ENCODE measurements around the gene VPS16.
"Not testable (repeated sequence)": the region's sequence is repeated elsewhere in the genome, so short reads cannot be mapped to it uniquely, and the experiment has no call there.

The VPS16 gene

DNA sequence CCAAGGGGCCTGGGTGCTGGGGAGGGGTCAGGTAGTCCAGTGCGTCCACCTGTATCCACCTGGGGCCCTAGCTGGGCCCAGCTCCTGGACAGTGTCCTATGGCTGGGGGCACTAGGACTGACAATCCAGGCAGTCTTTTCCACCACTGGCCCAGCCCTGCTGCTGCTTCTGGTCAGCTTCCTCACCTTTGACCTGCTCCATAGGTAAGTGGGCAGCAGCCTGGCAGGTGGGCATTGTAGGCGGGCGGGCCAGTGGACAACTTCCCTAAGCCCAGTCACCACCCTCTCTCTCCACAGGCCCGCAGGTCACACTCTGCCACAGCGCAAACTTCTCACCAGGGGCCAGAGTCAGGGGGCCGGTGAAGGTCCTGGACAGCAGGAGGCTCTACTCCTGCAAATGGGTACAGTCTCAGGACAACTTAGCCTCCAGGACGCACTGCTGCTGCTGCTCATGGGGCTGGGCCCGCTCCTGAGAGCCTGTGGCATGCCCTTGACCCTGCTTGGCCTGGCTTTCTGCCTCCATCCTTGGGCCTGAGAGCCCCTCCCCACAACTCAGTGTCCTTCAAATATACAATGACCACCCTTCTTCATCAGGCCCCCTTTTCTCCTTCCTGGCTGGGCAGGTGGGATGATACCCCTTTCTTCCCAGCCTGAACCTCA is 25.2 kb upstream of the VPS16 start:
- H3K4me1 ChIP-seq, result no peaks in the 10 kb centered on the region
- no peaks in the 10 kb centered on the region; the same call in 1 of the 2 replicates for H3K27me3 ChIP-seq (ENCODE audit: low read depth)
- no peak for DNase-seq (ENCODE audit: low spot score in 2 of 2)
- no peaks in the 10 kb centered on the region for H3K36me3 ChIP-seq (replicated peaks)
- in situ Hi-C loops (cut with MboI; ENCODE audit: low sequenced_read_pairs), result no loop called here
- no peak overlapping the region for H3K4me3 ChIP-seq
- H3K9me3 ChIP-seq, result peaks cover 3% of the 10 kb centered on the region

DNA sequence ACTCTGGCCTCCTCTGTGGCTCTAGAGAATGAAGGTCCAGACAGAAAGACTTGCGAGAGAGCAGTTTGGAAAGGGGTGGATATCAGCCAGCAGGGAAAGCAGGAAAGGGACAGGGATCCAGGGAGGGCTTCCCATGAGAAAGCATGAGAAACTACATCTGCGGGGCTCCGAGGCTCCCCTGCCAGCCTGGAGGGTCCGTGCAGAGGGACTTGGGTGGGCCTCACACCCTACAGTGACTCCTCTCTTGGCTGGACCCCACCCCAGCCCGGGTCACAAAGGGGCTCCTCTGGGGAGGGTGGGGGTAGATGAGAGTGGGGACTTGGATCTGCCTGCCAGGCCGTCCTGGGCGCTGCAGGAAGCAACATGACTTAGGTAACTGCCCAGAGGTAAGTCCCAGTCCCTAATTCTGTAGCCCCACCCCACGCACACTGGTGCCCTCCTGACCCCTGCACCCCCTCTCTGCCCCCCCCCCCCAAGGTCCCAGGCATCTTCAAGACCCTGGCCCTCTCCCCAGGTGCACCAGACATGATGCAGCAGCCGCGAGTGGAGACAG is 24.4 kb upstream of the VPS16 start, which contains the start of gene TMEM239:
TSS of gene TMEM239 (plus strand) at position 335 of the 553 bp plus-strand sequence. CDS start at position 526, 191 bp downstream.
- peaks cover 3% of the 10 kb centered on the region for H3K9me3 ChIP-seq
- no peaks in the 10 kb centered on the region; the same call in 1 of the 2 replicates for H3K27me3 ChIP-seq (ENCODE audit: low read depth)
- DNase-seq (ENCODE audit: low spot score in 2 of 2), result no peak
- no peaks in the 10 kb centered on the region for H3K36me3 ChIP-seq (replicated peaks)
- in situ Hi-C loops (cut with MboI; ENCODE audit: low sequenced_read_pairs), result no loop called here
- H3K4me3 ChIP-seq, result no peak within 1 kb of the TSS
- no peaks in the 10 kb centered on the region for H3K4me1 ChIP-seq

DNA sequence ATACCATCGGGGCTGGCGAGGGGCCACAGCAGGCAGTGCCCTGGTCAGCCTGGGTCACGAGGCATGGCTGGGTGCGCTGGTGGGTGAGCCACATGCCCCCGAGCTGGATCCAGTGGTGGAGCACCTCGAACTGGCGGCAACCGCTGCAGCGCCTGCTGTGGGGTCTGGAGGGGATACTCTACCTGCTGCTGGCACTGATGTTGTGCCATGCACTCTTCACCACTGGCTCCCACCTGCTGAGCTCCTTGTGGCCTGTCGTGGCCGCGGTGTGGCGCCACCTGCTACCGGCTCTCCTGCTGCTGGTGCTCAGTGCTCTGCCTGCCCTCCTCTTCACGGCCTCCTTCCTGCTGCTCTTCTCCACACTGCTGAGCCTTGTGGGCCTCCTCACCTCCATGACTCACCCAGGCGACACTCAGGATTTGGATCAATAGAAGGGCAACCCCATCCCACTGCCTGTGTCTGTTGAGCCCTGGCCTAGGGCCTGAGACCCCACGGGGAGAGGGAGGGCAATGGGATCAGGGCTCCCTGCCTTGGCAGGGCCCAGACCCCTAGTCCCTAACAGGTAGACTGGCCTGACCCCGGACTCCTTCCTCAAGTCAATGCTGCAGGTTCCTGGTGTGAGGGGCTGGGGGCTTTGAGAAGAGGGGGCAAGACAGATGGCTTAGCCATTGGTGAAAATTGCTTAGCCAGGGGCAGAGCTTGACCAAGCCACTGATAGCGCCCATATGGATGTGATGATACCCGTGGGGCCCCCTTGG is 23.8 kb upstream of the VPS16 start:
- no peak overlapping the region for H3K4me3 ChIP-seq
- H3K9me3 ChIP-seq, result no peaks in the 10 kb centered on the region; the same call in none of the 2 replicates
- H3K36me3 ChIP-seq (replicated peaks), result no peaks in the 10 kb centered on the region
- no peaks in the 10 kb centered on the region for H3K27me3 ChIP-seq (ENCODE audit: low read depth)
- no peaks in the 10 kb centered on the region for H3K4me1 ChIP-seq
- DNase-seq (ENCODE audit: low spot score in 2 of 2), result peak in 1 of 2 experiments; percentile 38
- in situ Hi-C loops (cut with MboI; ENCODE audit: low sequenced_read_pairs), result no loop called here

DNA sequence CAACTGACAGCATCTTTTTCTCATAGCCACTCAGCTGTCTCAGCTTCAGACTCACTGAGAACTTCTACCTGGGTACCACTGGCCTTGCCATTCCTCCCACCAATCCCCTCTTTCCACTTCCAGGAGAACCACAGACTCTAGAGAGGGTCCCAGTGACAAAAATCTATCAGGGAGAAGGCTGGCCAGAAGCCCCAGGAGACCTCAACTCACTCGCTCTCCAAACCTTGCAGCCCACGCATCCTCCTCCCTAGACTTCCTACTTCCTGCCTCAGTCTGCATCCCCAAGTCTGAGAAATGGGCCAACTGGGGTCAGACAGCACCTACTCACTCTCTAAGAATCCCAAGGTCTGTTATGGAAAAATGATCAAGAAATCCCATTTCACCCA is 23.2 kb upstream of the VPS16 start:
- Histone ChIP-seq H3K36me3 (replicated peaks) (no peaks in the 10 kb centered on the region), H3K4me1 (no peaks in the 10 kb centered on the region), H3K9me3 (no peaks in the 10 kb centered on the region; the same call in 1 of the 2 replicates), H3K4me3 (no peak overlapping the region), H3K27me3 (ENCODE audit: low read depth) (no peaks in the 10 kb centered on the region)
- in situ Hi-C loops (cut with MboI; ENCODE audit: low sequenced_read_pairs), result no loop called here
- no peak for DNase-seq (ENCODE audit: low spot score in 2 of 2)

DNA sequence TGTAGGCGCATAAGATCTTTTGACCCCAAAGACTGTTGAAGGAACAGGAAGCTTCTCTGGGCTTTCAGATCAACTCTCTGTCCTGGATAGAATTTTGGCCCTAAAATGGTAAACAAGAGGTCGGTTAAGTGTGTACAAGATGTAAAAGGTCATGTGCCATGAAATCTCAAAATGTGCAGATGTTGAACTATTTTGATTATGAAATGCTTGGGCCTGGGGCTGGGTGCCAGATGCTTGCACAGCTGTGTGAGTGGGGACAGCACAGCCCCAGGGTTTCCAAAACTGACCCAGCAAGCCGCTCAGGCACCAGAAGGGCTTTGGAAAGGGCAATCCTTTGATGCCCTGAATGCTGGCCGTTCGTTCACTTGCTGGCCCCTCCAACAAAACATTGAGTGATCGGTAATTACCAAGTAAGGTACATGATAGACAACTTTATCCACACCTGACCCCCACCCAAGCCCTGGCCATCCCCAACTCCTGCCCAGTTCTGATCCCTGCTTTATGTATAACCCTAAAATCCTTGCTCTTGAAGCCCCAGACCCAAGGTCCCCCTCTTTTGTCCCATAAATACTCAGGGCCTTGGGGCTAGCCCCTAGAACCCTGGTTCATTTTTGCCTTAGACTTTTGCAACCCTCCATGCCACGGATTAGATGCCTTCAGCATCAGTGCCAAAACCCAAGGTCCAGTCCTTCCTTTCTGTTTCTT is 22.5 kb upstream of the VPS16 start:
- no peak for DNase-seq (ENCODE audit: low spot score in 2 of 2)
- no peaks in the 10 kb centered on the region for H3K27me3 ChIP-seq (ENCODE audit: low read depth)
- no peaks in the 10 kb centered on the region for H3K36me3 ChIP-seq (replicated peaks)
- H3K9me3 ChIP-seq, result no peaks in the 10 kb centered on the region
- no peaks in the 10 kb centered on the region for H3K4me1 ChIP-seq
- in situ Hi-C loops (cut with MboI; ENCODE audit: low sequenced_read_pairs), result no loop called here
- H3K4me3 ChIP-seq, result no peak overlapping the region

DNA sequence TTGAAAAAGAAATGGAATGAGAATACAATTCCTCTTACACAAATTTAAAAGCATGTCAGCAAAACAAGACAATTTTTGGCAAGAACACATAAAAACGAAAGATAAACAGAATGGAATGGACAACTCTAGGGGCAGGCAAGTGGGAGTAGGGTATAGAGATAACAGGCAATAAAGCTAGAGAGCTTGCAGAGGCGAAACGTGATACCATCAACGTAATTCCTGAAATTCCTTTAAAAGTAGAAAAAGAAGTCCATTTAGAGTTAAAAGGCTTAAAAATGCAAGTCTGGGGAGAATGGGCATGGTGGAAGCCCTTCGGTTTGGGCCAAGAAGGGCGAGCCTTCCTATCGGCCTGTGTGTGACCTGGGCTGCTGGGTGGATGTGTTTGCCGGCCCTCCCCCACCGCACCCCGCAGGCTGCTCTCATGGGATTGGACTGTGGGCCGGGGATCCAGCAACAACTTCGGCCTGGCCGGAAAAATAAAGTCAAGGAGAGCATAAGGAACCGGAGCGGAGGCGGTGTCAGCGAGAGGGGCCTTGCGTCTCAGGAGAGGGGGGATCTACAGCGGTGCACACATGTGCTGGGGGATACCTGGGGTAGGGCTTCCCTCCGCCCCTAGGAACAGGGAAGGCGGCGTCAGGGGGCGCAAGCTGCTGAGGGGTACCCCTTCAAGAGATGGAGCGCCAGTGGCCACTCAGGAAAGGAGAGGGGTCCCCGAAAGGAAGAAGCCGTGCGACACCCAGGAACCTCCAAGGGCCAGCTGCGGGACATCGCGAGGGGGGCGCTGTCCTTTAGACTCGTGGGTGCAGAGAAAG is 20.3 kb upstream of the VPS16 start:
- H3K27me3 ChIP-seq (ENCODE audit: low read depth), result no peaks in the 10 kb centered on the region

DNA sequence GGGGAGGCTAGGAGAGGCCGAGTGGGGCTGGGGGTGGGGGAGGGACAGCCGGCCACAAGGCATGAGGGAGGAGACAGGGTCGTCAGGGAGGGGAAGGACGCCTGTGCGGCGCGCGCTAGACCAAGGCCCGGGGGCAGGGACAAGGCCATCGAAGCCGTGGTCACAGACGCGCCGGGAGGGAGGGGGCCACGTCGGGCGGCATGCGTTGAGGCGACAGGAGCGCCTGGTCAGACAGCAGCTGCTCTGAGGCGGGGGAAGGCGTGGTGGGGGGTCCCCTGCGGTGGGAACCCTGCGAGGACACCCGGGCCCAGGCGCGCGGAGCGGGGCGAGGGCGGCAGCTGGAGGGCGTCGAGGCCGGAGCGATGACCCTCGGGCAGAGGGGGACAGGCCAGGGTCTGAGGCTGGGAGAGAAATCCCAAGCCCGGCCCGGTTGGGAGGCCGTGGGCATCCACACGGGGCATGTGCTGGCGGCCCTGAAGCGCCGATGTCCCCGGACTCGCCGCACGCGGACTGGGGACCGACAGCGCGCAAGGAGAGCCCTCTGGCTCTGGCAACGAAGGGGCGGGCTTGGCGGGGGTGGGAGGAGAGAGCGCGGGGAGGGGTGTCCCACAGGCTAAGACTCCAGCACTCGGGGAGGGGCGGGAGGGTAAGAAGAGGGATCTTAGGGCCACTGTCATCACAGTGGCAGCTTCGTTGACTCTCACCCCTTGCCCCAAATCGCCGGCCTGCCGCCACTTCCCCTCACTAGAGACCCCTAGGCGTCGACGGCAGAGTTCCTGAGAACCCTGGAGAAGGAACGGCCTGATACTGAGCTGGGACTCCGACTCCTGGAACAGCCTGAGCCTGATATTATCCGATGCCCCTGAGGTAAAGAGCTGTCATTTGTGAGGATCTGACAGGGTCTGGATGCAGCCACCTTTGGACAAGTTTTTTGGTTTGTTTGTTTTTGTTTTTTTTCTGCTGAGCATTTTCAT is 19.4 kb upstream of the VPS16 start:
- in situ Hi-C loops (cut with MboI; ENCODE audit: low sequenced_read_pairs), result no loop called here
- no peaks in the 10 kb centered on the region for H3K27me3 ChIP-seq (ENCODE audit: low read depth)

More for the DNA sequence above, 20.3 kb upstream of the VPS16 start:
- H3K9me3 ChIP-seq, result no peaks in the 10 kb centered on the region
- no peak overlapping the region for H3K4me3 ChIP-seq
- H3K4me1 ChIP-seq, result no peaks in the 10 kb centered on the region
- in situ Hi-C loops (cut with MboI; ENCODE audit: low sequenced_read_pairs), result no loop called here
- no peaks in the 10 kb centered on the region for H3K36me3 ChIP-seq (replicated peaks)
- no peak for DNase-seq (ENCODE audit: low spot score in 2 of 2)

DNA sequence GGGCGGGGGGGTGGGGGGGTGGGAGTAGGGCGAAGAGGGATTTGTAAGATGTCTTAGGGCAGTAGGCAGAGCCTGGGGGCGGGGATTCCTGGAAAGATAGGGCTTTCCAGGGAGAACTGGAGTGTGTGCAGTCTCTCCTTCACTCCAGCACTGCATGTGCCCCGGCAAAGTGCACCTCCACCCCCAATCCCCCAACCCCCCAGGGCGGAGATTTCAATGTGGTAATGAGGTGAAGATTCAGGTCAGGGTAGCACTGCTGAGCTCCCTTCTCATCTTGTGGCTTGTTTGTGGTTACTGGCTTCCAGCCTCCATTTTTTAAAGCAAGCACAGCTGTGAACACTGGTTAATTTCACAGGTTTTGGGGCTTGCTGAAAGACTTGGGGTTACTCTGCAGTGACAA is 18.5 kb upstream of the VPS16 start:
- no peak overlapping the region for H3K4me3 ChIP-seq
- no peaks in the 10 kb centered on the region for H3K36me3 ChIP-seq (replicated peaks)
- no peaks in the 10 kb centered on the region for H3K9me3 ChIP-seq
- DNase-seq (ENCODE audit: low spot score in 2 of 2), result no peak
- no peaks in the 10 kb centered on the region for H3K27me3 ChIP-seq (ENCODE audit: low read depth)
- in situ Hi-C loops (cut with MboI; ENCODE audit: low sequenced_read_pairs), result no loop called here
- H3K4me1 ChIP-seq, result no peaks in the 10 kb centered on the region

More for the DNA sequence above, 19.4 kb upstream of the VPS16 start:
- Histone ChIP-seq H3K4me3 (no peak overlapping the region), H3K36me3 (replicated peaks) (no peaks in the 10 kb centered on the region), H3K4me1 (no peaks in the 10 kb centered on the region), H3K9me3 (no peaks in the 10 kb centered on the region)
- DNase-seq (ENCODE audit: low spot score in 2 of 2), result no peak

DNA sequence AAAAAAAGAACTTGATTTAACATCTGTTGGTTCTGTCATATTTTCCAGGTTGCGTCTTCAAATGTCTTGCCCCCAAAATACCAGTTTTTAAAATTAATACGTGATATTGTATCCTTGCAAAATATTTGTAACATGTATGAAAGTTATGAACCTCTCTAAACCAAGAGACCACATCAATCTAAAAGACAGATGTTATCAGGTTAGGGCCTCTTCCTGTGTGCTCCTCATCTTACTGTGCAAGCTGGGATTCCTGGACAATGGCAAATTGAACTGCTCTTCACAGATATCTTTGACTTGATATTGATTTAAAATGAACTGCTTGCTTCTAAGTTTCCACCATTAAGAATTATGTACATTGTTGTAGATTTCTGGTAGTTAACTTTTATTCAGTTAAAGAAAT is 14.8 kb upstream of the VPS16 start:
- in situ Hi-C loops (cut with MboI; ENCODE audit: low sequenced_read_pairs), result no loop called here
- Histone ChIP-seq H3K9me3 (no peaks in the 10 kb centered on the region), H3K36me3 (replicated peaks) (no peaks in the 10 kb centered on the region), H3K4me3 (no peak overlapping the region), H3K4me1 (peaks cover 3% of the 10 kb centered on the region; the same call in 1 of the 2 replicates), H3K27me3 (ENCODE audit: low read depth) (0 out of 2 replicates have a peak, but pooled peaks cover 6% of the 10 kb centered on the region)
- DNase-seq (ENCODE audit: low spot score in 2 of 2), result no peak

DNA sequence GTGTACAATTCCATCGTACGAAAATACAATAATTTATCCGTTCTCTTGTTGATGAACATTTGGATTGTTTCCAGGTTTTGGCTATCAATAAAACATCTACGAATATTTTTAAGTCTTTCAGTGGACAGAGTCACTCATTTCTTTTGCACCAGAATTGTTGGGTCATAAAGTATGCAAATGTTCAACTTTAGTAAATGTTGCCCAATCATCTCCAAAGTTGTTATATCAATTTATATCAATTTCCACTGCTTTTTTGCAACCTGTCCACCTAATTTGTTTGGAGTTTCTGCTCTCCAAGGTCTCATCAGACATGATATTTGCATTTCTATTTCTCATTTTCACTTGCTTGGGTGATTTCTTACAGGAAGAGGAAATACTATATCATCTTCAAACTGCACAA is 13.9 kb upstream of the VPS16 start:
- in situ Hi-C loops (cut with MboI; ENCODE audit: low sequenced_read_pairs), result no loop called here

DNA sequence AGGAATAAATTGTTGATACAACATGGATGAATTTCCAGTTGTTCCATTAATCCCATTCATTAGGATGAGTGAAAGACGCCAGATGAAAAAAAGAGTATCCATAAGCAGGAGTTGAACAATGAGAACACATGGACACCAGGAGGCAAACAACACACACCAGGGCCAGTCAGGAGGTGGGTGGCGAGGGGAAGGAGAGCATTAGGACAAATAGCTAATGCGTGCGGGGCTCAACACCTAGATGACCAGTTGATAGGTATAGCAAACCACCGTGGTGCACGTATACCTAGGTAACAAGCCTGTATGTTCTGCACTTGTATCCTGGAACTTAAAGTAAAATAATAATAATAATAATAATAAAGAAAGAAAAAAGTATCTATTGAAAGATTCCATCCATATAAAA is 11.2 kb upstream of the VPS16 start:
- Histone ChIP-seq H3K9me3 (no peaks in the 10 kb centered on the region), H3K4me1 (peaks cover 6% of the 10 kb centered on the region; the same call in 1 of the 2 replicates), H3K4me3 (no peak overlapping the region), H3K27me3 (ENCODE audit: low read depth) (0 out of 2 replicates have a peak, but pooled peaks cover 6% of the 10 kb centered on the region), H3K36me3 (replicated peaks) (no peaks in the 10 kb centered on the region)
- in situ Hi-C loops (cut with MboI; ENCODE audit: low sequenced_read_pairs), result no loop called here
- no peak for DNase-seq (ENCODE audit: low spot score in 2 of 2)

More for the DNA sequence above, 13.9 kb upstream of the VPS16 start:
- no peaks in the 10 kb centered on the region for H3K36me3 ChIP-seq (replicated peaks)
- H3K4me1 ChIP-seq, result peaks cover 3% of the 10 kb centered on the region; the same call in 1 of the 2 replicates
- no peaks in the 10 kb centered on the region for H3K9me3 ChIP-seq
- H3K27me3 ChIP-seq (ENCODE audit: low read depth), result 0 out of 2 replicates have a peak, but pooled peaks cover 6% of the 10 kb centered on the region
- H3K4me3 ChIP-seq, result no peak overlapping the region
- no peak for DNase-seq (ENCODE audit: low spot score in 2 of 2)

DNA sequence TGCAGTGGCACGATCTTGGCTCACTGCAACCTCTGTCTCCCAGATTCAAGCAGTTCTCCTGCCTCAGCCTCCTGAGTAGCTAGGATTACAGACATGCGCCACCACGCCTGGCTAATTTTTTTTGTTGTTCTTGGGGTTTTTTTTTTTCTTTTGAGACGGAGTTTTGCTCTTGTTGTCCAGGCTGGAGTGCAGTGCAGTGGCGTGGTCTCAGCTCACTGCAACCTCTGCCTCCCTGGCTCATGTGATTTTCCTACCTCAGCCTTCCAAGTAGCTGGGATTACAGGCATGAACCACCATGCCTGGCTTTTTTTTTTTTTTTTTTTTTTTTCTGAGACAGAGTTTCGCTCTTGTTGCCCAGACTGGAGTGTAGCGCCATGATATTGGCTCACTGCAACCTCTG is 9.3 kb upstream of the VPS16 start:
- in situ Hi-C loops (cut with MboI; ENCODE audit: low sequenced_read_pairs); H3K4me1 ChIP-seq; H3K36me3 ChIP-seq (replicated peaks); H3K4me3 ChIP-seq; DNase-seq (ENCODE audit: low spot score in 2 of 2); H3K9me3 ChIP-seq; H3K27me3 ChIP-seq (ENCODE audit: low read depth): not testable (repeated sequence)

Measured in HAP-1 (cell line).